ENCODE results near the gene SURF2. TPM values are rescaled to one million over a fixed set of nuclear protein-coding genes. Genes with fewer than 3 reads are reported as not detected.

Gene SURF2
- polyA plus RNA-seq, 1 of the 3 experiments (the other 2 are of a cell fraction): 46.8 TPM

- H3K9ac ChIP-seq: no peak overlapping the region
- no peak overlapping the region for H3K4me2 ChIP-seq
- peaks cover 9% of the 10 kb centered on the region for H4K20me1 ChIP-seq (ENCODE audit: insufficient read depth)
- no peaks in the 10 kb centered on the region for H3K9me2 ChIP-seq
- POLR2A ChIA-PET: no interaction called here
- H3K27ac ChIP-seq (ENCODE audit: low read depth in 2 of 2, low read length in 1 of 2): no peak overlapping the region
- H3K4me1 ChIP-seq (ENCODE audit: control insufficient read depth in 1 of 2, insufficient read depth in 2 of 2, low read depth in 1 of 2, low read length in 1 of 2): peaks cover 0 to 5% of the 10 kb centered on the region in 2 experiments; a peak in 1 of 4 replicates
- no peak overlapping the region for H3K4me3 ChIP-seq (ENCODE audit: low read depth in 2 of 2, low read length in 1 of 2)
- peaks cover 9% of the 10 kb centered on the region for H3F3A ChIP-seq (replicated peaks; ENCODE audit: insufficient read depth)
- no peaks in the 10 kb centered on the region for H3K9me3 ChIP-seq
- H3K79me2 ChIP-seq (ENCODE audit: insufficient read depth): peaks cover 18% of the 10 kb centered on the region
- DNase-seq: no peak
- no peaks in the 10 kb centered on the region for H3K27me3 ChIP-seq (ENCODE audit: insufficient read depth)
- 94% methylated on average over 12 of the region's 14 CpGs for WGBS (ENCODE audit: low lambda C conversion rate)
- no peak overlapping the region for H2AFZ ChIP-seq (ENCODE audit: low read depth)
- TF ChIP-seq FOXM1 (IDR thresholded peaks at IDR 0.05; ENCODE audit: low read depth) (no peak), POLR2AphosphoS5 (IDR thresholded peaks at IDR 0.05; ENCODE audit: low read depth, low read length) (no peak), RCOR1 (IDR thresholded peaks at IDR 0.05; ENCODE audit: low read length) (no peak), NFIC (IDR thresholded peaks at IDR 0.05; ENCODE audit: borderline replicate concordance) (no peak)
- no peaks in the 10 kb centered on the region for H3K36me3 ChIP-seq (replicated peaks in 1 of 2; ENCODE audit: control insufficient read depth in 1 of 2, insufficient read depth in 2 of 2, low read length in 1 of 2)
- CTCF ChIA-PET: interaction anchor here (0.6 to 0.7 kb wide), 2 partner anchors 104 to 107 kb away, joined by 3 read pairs; no protein-coding TSS in a partner anchor
These were observed 23.1 kb downstream of the SURF2 start for GRCh38 chr9:133379153-133380086.

- H3K4me1 ChIP-seq (ENCODE audit: control insufficient read depth in 1 of 2, insufficient read depth in 2 of 2, low read depth in 1 of 2, low read length in 1 of 2): no peaks in the 10 kb centered on the region
- ChIA-PET CTCF (no interaction called here), POLR2A (no interaction called here)
- no peaks in the 10 kb centered on the region for H3K36me3 ChIP-seq (replicated peaks in 1 of 2; ENCODE audit: control insufficient read depth in 1 of 2, insufficient read depth in 2 of 2, low read length in 1 of 2)
- H4K20me1 ChIP-seq (ENCODE audit: insufficient read depth): no peaks in the 10 kb centered on the region
- H3K9ac ChIP-seq: no peak overlapping the region
- peaks cover 4% of the 10 kb centered on the region for H3K79me2 ChIP-seq (ENCODE audit: insufficient read depth)
- no peak overlapping the region for H3K27ac ChIP-seq (ENCODE audit: low read depth in 2 of 2, low read length in 1 of 2)
- H3K4me2 ChIP-seq: no peak overlapping the region
- H3K9me2 ChIP-seq: no peaks in the 10 kb centered on the region
- WGBS (ENCODE audit: low lambda C conversion rate): 90% methylated on average over 4 of the region's 4 CpGs
- no peaks in the 10 kb centered on the region for H3K27me3 ChIP-seq (ENCODE audit: insufficient read depth)
- no peak overlapping the region for H2AFZ ChIP-seq (ENCODE audit: low read depth)
- TF ChIP-seq YY1 (IDR thresholded peaks at IDR 0.05; ENCODE audit: low read depth): no peak
- TF ChIP-seq ZBTB33 (IDR thresholded peaks at IDR 0.05; ENCODE audit: borderline replicate concordance, low read depth): no peak
- no peak for TF ChIP-seq RCOR1 (IDR thresholded peaks at IDR 0.05; ENCODE audit: low read length)
- no peak for TF ChIP-seq USF2 (IDR thresholded peaks at IDR 0.05; ENCODE audit: borderline replicate concordance, low read depth, low read length)
- TF ChIP-seq EP300 (IDR thresholded peaks at IDR 0.05; ENCODE audit: borderline replicate concordance in 1 of 2, low read depth in 1 of 2, low read length in 1 of 2): no peak
- no peak for TF ChIP-seq RAD21 (IDR thresholded peaks at IDR 0.05; ENCODE audit: low read length)
- no peak for TF ChIP-seq RFX5 (IDR thresholded peaks at IDR 0.05; ENCODE audit: low read length)
- TF ChIP-seq NRF1 (IDR thresholded peaks at IDR 0.05; ENCODE audit: low read depth, low read length): no peak
- no peak for TF ChIP-seq MEF2A (IDR thresholded peaks at IDR 0.05; ENCODE audit: borderline replicate concordance, low read depth)
- TF ChIP-seq IRF3 (IDR thresholded peaks at IDR 0.05; ENCODE audit: low read depth, low read length): no peak
- no peak for TF ChIP-seq USF1 (IDR thresholded peaks at IDR 0.05; ENCODE audit: borderline replicate concordance, low read depth)
- no peak for TF ChIP-seq JUND (IDR thresholded peaks at IDR 0.05)
- no peak for TF ChIP-seq PBX3 (IDR thresholded peaks at IDR 0.05)
- no peak for DNase-seq
- peaks cover 9% of the 10 kb centered on the region for H3F3A ChIP-seq (replicated peaks; ENCODE audit: insufficient read depth)
- no peak overlapping the region for H3K4me3 ChIP-seq (ENCODE audit: low read depth in 2 of 2, low read length in 1 of 2)
- H3K9me3 ChIP-seq: no peaks in the 10 kb centered on the region
These were observed 24.4 kb downstream of the SURF2 start for GRCh38 chr9:133380734-133381133.
